ENCODE data around the gene OR13J1.
"Not testable (repeated sequence)": the region's sequence is repeated elsewhere in the genome, so short reads cannot be mapped to it uniquely, and the experiment has no call there.

Gene OR13J1, protein sequence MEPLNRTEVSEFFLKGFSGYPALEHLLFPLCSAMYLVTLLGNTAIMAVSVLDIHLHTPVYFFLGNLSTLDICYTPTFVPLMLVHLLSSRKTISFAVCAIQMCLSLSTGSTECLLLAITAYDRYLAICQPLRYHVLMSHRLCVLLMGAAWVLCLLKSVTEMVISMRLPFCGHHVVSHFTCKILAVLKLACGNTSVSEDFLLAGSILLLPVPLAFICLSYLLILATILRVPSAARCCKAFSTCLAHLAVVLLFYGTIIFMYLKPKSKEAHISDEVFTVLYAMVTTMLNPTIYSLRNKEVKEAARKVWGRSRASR

DNA sequence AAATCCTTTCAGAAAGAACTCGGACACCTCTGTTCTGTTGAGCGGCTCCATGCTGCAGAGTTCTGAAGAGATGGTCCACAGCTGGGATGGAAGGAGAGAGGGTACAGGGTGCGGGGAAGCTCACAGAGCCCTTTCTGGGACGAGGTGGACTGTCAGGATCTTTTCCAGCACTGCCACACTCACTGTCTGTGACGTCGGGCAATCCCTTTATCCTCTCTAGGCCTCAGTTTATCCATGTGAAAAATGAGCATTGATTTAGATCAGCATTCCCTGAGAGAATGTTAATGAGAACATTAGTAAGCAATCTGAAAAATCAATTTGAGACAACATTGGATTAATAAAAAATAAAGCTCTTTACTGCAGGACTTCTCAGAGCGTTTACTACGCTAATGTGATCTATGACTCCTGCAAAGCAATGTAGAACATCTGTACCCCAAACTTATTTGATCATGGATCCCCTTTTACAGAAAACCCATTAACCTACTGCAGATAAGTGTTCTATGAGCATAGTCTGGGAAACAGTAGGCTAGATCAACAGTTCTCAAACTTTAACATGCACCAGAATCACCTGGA, at the start of gene OR13J1:
OR13J1 (minus strand) TSS at position 51 of the 573 bp plus-strand sequence; CDS start at position 51, 0 bp downstream.
- no peak for DNase-seq

DNA sequence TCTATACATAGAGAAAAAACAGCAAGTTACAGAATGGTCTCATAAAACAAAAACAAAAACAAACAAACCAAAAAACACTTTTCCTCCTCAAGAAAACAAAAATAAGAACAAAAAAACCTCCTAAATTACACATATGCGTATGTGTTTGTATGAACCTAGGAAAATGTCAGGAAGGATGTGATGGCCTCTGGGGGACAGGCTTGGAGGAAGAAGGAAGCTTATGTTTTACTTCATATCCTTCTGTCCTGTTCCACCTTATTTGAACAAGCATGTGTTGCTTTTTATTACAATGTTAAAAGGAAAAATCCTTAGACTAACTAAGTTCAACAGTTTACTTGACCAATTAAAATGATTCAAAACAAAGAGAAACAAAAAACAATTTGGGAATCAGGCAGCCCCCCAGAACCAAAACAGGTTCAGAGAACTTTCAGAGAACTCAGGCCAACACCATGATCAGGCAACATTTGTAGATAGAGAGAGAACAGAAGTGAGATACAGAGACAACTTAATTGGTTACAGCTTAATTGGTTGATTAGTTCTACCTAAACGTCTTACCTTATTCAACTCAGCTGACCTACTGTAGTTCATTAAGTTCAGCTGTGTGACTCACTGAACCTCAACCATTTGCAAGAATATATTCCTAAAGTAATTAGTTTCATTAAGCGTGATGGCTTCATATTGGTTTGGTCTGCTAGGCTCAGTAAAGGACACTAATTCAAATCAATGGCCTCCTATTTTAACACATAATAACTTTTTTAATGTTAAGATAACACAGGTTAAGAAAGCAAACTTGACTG, 49.2 kb upstream of the OR13J1 start:
- DNase-seq: no peak

DNA sequence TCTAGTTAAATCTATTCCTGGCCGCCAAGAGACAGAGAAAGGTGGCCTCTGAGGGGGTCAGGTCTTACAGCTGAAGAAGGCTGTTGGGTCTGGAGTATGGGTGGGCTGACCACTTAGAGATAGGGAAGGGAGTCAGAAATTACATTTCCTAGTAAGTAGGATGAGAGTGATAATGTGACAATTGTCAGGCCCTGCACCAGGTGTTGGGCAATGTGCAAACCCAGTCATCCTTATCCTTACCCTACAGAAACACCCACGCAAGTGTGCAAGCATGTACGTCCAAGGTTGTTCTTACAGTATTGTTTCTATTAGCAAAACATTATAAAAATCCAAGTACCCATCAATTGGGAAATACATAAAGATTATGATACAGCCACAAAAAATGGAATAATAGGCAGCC, 48.6 kb upstream of the OR13J1 start:
- DNase-seq: no peak

DNA sequence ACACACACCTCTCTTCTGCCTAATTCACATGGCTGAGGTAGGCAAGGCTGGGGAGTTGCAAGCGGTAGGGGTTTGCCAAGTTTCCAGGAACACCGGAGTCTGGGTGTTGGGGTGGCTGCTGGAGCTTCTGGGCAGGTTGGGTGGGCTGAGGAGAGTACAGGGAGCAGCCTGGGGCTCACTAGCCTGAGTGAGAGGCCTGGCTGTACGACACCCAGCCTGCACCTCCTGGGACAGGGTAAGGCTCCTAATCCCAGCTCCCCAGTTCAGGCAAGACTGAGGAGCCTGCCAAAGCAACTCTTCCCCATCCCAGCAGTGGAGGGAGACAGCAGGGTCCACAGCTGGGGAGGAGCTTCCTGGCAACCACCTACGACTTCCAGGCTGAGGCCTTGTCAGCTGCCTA, 47.1 kb upstream of the OR13J1 start:
- no peak for DNase-seq

DNA sequence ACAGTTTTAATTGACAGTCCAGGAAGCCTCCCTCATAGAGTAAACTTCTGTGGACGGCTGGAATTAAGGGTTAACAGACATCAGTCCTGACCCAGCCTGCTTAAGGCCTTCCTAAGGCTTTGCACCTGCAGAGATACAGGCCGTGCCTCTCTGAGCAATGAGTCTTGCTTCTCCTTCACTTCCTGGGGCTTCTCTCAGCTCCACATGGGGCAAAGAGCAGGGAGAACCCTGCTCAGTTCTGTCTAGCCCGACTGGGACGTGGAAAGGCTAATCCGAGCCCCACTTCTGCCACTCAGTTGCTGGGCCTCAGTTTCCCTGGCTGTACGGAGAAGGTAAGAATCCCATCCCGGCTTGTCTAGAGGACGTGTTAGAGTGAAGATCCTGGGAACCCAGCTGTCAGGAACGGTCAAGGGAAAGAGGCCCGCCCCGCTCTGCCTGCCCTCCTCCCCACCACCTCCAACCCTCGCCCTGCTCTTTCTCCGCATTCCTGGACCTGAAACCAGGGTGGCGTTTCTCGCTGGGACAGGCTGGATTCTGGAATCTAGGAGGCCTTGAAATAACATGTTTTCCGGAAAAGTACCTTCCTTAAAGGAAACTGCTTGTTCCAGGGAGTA, 45.6 kb upstream of the OR13J1 start:
- no peak for DNase-seq

DNA sequence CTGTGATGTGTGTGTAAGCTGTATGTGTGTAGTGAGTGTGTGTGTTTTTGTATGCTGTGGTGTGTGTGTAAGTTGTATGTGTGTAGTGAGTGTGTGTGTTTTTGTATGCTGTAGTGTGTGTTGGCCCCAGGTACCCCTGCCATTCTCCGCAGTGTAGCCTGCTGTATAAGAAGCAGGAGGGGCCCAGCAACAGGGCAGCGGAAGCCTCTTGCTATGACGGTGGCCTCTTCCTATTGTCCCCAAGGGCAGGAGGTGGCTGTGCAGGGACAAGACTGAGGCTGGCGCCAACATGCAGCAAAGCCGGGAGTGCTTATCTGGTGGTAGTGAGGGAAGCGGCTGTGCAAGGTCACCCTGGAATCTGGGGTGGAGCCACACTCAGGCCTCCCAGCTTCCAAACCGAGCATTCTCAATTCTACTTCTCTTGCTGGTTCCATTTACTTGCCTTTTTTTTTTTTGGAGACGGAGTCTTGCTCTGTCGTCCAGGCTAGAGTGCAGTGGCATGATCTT, 44.2 kb upstream of the OR13J1 start:
- DNase-seq: no peak

DNA sequence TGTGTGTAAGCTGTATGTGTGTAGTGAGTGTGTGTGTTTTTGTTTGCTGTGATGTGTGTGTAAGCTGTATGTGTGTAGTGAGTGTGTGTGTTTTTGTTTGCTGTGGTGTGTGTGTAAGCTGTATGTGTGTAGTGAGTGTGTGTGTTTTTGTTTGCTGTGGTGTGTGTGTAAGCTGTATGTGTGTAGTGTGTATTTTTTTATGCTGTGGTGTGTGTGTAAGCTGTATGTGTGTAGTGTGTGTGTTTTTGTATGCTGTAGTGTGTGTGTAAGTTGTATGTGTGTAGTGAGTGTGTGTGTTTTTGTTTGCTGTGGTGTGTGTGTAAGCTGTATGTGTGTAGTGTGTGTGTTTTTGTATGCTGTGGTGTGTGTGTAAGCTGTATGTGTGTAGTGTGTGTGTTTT, 43.2 kb upstream of the OR13J1 start:
- not testable (repeated sequence) for DNase-seq

DNA sequence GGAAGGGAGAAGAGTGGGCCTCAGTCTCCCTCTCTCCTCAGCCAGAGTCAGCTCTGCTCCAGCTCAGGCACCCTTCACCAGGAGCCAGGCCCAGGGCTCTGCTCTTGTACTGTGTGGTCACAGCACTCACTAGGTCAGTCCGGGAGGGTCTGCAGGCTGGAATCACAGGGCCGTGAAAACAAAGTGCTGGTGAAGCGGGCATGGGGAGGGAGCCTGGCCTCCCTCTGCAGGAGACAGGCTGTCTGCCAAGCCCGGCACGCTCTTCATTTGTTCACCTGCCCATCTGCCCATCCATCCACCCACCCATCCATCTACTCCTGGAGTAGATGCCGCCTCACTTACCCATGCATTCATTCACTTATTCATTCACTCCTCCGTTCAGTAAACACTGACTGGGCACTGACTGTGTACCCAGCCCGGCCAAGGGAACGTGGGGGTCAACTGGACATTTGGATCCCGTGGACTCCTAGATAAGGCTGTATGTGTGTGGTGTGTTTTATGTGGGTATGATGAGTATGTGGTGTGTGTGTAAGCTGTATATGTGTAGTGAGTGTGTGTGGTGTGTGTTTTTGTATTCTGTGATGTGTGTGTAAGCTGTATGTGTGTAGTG, 42.7 kb upstream of the OR13J1 start:
- DNase-seq: no peak

DNA sequence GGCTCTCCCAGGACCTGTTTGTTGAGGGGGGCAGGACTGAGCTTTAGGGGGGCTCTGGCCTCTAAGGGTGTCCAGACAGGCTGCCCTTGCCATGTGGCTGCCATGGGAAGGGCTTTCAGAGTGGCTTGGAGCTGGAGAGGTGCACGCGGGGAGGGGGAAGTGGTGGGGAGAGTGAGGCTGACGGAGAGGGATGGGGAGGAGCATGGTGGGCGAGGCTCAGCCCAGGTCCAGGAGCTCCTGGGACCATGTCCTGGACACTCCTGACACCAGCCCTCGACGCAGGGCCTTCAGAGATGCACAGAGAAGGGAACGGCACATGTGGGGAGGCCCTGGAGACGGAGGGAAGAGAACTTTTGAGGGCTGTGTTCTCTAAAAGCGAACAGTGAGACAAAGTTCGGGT, 41.5 kb upstream of the OR13J1 start:
- no peak for DNase-seq

DNA sequence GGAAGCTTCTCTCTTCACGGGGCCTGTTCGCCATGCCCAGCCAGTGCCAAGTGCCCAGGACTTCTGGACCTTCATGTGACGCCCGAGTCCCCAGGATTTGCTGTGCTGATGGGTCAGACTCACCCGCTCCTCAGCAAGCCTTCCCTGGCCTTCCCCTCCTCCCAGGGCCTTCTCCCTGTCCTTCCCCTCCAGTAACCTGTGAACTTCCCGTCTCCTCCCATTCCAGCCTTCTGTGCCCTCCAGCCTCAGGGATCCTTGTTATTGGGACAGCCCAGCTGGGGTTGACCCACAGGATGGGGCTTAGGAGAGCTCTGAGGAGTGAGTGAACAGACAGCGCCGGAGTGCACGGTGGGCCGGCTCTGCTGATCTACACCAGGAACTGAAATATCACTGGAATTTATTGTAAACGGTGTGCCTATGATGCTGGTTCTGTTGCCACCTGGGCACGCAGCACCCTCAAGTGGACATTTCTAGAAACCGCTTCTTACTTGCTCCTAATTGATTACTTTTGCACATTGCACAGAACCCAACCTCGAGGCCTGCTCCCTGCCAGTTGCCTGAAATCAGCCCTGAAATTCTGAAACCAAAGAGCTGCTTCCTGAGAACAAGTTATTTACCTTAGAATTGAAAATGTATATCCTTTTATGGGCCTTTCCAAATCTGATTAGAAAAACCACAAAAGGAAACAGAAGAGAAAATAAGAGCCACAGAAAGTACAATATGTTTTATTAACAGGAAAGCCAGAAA, 40.6 kb upstream of the OR13J1 start:
- peak; percentile 54 for DNase-seq

DNA sequence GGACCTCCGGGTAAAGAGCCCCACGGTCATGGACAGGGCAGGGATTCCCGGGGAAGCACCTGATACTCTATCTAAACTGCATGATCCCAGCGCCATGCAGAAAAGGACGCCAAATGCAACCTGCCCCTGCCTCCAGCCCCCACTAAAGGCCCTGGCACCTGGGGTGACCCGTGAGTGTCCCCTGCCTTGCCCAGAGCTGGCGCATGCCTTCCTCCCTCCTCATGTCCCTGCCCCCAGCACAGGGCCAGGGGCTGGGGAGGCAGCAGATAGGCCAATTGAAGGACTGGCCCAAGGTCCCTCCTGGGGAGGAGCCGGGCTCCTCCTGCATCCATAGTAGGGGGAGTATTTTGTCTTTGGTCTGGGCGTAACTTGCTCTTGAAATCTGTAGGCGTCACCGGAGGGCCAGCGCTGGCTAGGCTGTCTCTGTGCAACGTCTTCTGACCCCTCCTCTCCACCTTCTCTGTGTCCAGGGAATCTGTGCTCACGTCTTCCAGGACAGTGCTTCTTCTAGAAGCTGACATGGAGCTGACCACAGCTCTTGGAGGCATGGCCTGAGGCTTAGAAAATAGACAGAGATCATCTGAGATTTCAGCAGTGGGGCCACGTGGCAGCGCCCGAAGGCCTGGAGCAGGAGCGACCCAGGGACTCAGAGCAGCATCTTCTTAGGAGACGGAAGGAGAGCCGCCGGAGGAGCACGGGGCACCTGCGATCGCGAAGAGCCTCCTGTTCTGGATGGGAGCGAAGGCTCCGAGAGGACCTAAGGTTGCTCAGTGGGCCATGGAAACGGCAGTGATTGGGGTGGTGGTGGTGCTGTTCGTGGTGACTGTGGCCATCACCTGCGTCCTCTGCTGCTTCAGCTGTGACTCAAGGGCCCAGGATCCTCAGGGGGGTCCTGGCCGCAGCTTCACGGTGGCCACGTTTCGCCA, 39.7 kb upstream of the OR13J1 start:
- DNase-seq: no peak

DNA sequence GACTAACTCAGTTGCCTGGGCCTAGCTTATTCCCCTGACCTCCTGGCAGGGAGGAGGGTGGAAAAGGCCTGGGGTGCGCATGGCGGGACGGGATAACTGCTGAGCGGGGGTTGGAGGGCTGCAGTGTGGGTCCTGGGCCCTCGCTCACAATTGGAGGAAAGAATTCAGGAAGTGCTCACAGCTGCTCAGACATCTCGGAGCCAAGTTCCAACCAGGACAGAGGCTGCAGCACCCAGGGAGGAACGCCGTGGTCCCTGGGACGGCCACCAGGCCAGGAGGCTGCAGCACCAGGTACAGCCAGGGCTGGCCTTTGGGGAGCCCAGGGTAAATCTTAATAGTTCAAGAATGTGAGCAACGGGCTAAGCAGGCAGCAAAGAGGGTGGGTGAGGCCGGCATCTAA, 39.1 kb upstream of the OR13J1 start, which contains the start of gene SPAAR:
SPAAR (plus strand) TSS at position 217 of the 400 bp plus-strand sequence. CDS start 974 bp downstream, outside the sequence.
- no peak for DNase-seq

DNA sequence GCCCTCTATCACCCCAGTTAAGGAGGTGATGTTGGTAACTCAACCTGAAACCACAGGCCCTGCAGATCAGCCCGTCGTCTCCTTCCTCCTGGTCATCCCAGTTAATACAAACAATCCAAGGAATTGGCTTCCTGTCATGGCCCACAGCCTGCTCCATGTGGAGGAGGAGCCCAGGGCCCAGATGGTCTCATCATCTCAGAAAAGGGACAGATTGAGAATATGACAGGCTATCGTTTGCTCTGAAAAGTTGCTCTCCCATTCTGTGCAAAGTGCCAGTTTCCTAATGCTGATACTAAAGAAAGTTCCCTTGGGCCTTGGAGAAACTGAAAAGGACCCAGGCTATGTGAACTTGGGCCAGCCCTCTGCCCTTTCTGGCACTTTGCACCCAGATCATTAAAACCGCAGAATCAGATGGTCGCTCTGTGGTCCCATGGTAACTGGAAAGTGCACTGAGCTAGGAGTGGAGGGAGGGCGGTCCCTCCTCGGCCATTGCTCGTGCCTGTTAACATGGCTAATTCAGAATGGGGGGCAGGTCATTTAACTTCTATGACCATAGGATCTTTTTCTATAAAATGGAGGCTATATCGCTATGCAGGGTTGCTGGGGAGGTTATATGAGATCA, 38.4 kb upstream of the OR13J1 start:
- no peak for DNase-seq

DNA sequence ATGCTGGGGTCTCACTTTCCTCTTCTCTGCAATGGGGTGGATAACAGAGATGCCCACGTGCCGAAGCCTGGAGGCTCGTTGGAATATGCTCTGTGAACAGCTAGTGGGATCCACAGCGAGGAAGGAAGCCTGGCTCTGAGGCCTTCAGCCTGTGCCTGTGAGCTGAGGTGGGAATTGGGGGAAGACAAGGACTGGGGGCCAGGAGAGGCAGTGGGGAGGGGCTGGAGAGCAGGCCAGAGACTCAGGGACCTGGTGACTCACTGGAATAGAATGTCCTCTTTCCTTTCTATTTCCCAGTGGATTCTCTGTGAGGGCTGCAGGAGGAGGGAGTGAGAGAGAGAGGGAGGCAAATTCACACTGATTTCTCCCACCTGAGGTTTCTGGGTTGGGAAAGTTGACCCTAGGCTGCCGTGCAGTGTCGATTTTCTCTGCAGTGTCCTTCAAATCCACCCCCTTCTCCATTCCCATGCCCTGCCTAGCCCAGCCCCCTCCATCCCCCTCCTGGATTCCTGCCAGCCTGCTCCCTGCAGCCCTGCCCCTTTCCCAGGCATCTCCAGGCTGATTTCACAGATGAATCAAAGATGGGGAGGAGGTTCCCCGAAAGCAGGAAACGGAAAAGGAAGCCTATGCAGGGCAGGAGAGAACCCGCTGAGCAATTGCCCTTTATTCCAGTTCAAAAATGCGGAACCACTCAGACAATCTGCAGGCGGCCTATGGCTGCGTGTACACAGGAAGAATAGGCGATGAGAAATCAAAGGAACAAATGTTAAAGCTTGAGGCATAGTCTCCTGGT, 37.7 kb upstream of the OR13J1 start:
- no peak for DNase-seq

DNA sequence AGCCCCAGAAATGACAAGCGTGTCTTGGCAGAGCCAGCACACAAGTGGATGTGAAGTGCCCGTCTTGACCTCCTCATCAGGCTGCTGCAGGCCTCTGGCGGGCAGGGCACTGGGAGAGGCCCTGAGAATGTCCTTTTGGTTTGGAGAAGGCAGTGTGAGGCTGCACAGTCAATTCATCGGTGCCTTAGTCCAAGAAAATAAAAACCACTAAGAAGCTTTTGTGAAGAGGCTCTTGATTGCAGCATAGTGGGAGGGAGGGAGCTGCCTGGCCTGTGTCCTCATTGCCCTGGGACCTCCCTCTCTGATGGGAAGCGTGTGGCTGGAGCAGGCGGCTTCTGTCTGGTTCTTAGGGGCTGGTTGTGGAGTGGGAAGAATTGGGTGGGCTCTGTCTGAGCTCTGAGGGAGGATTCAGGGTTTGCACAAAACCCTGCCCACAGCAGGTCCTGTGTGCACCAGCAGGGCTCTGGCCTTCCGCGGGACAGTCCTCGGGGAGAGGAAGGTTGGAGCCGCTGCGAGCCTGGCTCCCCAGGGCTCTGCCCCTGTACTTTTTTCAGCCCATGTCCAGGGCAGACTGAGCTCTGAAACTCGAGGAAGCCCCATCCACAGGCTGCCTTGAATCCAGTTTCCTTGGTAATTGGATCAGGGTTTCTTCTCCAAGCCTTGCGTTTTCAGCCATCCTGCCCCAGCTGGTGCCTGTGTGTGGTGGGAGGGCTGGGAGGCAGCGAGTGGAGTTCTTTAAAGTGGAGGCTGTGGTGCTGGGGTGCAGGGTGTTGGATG, 36.9 kb upstream of the OR13J1 start:
- DNase-seq: no peak

DNA sequence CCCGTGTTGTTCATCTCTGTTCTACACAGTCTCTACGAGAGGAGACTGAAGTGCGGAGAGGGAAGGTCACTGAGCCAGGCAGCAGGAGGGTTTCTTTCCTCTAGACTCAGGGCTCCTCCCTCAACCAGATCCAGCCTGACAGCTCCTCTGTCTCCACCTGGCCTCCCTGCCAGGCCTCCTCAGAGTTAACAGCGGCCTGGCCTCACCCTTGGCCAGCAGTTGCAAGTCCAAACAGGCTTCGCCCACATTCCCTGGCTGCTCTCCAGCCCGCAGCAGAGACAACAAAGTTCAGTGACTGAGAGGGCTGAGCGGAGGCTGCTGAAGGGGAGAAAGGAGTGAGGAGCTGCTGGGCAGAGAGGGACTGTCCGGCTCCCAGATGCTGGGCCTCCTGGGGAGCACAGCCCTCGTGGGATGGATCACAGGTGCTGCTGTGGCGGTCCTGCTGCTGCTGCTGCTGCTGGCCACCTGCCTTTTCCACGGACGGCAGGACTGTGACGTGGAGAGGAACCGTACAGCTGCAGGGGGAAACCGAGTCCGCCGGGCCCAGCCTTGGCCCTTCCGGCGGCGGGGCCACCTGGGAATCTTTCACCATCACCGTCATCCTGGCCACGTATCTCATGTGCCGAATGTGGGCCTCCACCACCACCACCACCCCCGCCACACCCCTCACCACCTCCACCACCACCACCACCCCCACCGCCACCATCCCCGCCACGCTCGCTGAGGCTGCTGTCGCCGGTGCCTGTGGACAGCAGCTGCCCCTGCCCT, 35.9 kb upstream of the OR13J1 start, which contains the start of gene HRCT1:
HRCT1 (plus strand) TSS at position 291 of the 768 bp plus-strand sequence; CDS start at position 377, 86 bp downstream.
- no peak for DNase-seq

DNA sequence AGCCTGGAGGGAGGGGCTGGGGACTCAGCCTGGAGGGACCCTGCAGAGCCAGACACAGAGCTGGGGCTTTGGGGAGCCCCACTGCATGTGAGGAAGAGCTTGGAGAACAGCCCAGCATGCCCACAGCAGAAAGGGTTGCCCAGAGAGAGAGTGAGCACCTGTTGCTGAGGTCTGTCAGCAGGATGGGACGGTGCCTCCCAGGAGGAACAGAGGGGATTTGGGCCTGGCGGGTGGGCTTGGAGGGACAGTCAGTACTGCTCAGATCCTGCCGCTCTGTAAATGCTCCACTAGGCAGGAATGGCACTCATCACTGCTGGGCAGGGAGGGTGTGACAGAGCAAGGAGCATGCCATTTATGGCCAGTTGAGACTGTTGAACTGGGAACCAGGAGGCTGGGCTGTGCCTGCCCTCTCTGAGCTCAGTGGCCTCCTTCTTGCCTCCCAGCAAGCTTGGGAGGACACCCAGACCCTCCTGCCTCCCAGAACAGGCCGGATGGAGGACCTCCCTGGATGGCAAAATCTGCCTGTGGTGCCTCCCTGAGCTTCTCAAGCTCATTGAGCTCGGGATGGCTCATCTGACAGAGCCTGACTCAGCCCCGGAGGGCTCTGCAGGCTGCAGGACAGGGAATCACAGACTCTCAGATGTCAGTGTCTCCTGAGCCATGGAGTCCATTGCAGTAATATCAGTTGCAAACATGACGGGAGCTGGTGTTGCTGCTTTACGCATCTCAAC, 35.0 kb upstream of the OR13J1 start:
- DNase-seq: no peak

Measured in activated T-cell treated with anti-CD3 and anti-CD28 coated beads, Interleukin-2, amount 50 U/mL, for 1 hour (primary cell).